ENCODE measurements around the gene CHST5.
"Not testable (repeated sequence)": the region's sequence is repeated elsewhere in the genome, so short reads cannot be mapped to it uniquely, and the experiment has no call there.

CHST5 gene

DNA sequence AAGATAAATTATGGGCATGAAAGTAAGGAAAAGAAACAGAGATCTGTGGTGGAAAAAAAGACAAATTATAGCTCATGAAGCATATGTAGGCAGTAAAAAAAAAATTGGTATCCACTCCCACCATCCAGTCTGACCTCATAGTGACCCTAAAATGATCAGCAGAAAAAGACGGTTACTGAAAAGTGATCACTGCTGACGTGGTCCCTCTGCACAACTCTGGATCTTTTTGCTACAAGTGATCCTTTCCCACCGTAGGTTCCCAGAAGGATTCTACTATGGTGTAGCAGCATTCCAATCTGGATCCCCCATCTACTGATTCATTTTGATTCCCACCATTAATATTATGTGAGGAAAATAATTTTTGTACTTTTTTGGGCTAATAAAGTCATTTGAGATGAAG, 29.8 kb downstream of the CHST5 start:
- no peak for DNase-seq (ENCODE audit: low spot score)

DNA sequence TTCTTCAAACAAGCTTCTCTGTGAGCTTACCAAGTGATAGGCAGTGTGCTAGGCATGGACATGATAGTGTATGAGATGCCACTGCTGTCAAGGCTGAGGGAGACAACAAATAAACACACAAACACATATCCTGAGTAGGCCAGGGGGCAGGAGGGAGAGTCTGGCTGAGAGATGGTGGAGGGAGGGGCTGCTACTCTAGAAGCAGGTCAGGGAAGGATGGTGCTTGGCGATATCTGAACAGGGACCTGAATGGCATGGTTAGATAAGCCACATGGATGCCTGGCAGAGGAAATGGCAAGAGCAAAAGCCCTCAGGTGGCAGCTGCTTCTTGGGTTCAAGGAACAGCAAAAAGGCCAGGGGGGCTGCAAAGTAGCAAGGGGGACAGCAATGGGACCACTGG, 32.1 kb downstream of the CHST5 start:
- no peak for DNase-seq (ENCODE audit: low spot score)

DNA sequence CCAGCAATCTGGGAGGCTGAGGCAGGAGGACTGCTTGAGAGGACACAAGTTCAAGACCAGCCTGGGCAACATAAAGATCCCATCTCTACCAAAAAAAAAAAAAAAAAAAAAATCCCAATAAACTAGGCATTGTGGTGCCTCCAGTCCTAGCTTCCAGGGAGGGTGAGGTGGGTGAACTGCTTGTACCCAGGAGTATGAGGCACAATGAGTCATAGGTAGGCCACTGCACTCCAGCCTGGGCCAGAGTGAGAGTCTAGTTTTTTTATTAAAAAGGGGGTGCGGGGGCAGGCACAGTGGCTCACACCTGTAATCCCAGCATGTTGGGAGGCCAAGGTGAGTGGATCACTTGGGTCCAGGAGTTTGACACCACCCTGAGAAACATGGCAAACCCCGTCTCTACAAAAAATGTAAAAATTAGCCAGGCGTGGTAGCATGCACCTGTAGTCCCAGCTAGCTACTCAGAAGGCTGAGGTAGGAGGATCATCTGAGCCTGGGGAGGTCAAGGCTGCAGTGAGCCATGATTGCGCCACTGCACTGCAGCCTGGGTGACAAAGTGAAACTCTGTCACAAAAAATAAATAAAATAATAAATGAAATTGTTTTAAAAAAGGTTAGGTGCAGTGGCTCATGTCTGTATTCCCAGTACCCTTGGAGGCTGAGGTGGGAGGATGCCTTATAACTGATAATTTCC, 32.8 kb downstream of the CHST5 start:
- DNase-seq (ENCODE audit: low spot score): no peak

DNA sequence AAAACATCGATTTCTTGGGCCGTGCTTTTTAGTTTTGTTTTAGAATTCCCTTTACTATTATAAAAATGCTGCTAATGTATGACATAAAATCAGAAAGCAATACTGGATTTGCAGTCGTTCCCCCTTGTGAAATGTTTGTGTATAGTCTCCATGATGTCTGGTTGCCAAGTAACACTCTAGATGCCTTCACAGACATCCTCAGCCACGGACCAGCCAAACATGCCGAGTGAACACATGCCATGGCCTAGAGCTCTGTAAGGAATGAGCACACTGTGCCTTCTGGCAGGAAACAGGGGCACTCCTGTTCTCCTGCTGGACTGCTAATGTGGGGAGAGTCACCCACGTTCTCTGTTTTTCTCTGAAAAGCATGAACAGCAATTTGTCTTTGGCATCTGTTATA, 34.1 kb downstream of the CHST5 start:
- DNase-seq (ENCODE audit: low spot score): not testable (repeated sequence)

DNA sequence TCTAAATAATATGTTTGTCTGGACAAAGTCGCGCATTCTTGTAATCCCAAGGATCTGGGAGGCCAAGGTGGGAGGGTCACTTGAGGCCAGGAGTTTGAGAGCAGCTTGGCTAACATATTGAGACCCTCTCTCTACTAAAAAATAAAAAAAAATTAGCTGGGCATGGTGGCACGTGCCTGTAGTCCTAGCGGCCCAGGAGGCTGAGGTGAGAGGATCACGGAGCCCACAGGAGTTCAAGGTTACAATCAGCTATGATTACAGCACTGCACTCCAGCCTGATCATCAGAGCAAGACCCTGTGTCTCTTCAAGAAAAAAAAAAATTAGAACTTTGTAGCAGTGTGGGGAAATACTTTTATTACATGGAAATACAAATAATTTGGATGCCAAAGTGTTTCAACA, 34.5 kb downstream of the CHST5 start:
- no peak for DNase-seq (ENCODE audit: low spot score)

DNA sequence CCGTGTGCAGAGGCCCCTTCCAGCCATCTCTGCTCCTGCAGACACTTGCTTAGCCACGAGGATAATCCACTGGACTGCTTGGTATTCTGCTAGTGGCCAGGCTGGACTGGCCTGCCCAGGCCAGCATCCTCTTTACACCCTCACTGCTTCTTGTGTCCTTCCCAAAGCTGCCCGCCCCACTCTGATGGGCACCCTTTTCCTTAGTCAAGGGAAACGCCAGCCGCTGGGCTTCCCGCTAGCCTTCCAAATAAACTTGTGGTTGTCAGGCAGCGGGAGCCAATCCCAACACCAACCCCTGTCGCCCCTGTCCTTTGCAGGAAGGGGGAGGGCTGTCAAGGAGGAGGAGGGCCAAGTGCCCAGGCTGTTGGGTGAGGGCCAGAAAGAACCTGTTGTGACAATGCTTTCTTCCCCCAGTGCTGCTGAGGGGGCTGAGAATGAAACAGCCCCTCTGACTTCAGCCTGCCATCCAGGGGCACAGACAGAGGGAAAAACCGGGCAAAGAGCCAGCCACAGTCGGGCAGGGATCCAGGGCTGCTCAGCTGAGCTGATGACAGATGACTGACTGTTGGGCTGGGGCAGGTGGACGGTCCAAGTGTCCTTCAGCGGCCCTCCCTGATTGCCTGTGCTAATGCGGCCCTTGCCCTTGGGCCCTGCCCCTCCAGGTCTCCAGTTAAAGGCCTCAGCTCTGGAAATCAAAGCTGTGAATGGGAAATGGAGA, 37.1 kb downstream of the CHST5 start:
- DNase-seq (ENCODE audit: low spot score): not testable (repeated sequence)

DNA sequence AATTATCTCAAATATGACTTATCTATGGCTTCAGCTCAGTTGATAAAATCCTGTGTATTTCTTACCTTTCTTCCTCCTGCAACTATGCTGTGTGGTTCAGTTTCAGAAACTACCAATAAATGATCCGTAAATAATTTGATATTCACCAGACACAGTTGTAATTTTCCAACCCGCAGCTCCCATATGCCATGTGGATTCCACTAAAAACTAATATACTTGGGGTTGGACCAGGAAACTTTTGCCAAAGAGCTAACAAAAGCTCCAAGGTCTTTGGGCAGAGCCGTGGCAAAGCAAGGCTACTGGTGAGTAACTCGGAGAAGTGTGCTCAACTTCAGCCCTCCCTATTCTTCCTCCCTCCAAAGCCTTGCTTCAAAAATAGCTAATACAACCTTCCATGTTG, 38.4 kb downstream of the CHST5 start:
- no peak for DNase-seq (ENCODE audit: low spot score)

DNA sequence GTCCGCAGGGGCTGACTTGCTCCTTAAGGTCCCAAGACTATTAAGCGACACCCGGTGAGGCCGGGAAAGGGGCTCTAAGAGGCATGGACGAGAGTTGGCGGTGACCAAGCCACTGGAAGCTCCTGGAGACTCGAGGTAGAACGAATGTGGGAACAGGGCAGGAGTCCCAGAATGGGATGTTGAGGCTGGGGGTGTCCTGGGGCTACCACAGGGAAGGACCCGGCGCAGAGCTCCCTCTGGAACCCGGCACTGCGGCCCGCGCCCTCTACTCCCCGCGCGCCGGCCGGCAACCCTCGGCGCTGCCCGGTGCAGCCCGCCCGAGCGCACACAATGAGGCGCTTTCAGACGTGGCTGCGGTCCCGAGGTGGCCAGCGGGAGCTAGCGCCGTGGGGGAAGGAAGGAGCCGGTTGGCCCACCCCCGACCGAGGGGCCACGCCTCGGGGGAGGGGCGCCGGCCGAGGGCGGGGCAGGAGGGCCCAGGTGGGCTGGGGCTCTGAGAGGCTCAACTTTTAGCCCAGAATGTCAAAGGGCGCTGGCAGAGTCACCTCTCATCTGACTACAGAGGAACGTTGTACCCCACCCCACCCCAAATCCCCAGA, 40.7 kb downstream of the CHST5 start, which contains the start of gene CHST6:
TSS of gene CHST6 (minus strand) at position 366 of the 599 bp plus-strand sequence. CDS start 15,613 bp downstream, outside the sequence.
- no peak for DNase-seq (ENCODE audit: low spot score)

DNA sequence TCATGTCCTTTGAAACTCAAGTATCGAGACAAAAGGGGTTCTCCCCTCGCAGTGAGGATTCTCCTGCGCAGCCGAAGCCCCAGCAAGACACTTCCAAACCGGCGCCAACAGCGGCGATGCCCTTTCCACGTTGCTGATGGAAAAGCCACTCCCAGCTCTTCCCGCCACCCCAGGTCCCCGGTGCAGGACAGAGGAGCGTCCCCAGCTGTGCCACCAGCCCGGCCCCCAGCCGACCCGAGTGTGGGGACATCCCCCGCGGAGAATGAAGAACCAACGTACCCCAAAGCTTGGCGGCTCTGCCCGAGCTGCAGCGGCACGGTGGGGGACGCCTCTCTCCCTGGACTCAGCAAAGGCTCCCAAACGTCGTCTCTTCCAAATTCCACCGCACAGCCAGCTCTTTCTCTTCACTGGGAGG, 41.2 kb downstream of the CHST5 start:
- no peak for DNase-seq (ENCODE audit: low spot score)

DNA sequence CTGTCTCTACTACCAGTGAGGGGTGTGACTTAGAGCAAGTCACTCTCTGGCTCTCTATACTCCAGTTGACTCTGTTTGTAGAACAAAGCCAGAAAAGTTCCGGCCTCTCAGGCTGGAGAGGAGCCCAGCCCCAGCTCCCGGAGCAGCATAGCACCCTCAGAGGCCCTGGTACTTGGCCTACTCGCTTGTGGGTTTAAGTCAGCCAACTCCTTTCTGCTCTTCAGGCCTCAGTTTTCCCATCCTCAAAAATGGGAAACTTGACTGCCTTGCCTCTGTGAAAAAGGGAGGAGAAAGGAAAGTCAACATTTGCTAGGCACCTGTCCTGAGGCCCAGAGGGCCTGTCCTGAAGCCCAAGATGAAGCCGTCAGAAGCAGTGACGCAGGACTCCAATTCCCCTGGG, 41.7 kb downstream of the CHST5 start:
- no peak for DNase-seq (ENCODE audit: low spot score)

DNA sequence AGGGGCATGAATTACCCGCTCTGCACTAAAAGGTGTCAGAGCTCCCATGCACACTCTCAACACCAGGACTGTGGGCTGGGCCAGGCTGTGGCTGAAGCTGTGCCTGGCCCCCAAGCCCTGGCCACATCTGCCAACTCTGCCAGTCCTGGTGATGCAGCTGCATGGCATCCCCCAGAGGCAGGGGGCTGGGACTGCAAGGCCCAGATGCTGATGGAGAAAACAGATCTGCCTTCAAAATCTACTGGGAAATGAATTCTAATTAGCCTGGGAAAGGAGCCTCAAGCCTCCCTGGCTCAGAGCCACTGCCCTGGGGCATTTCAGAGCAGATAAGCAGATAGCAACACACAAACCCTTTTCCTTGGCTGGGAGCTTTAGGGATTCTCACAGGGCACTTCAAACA, 44.0 kb downstream of the CHST5 start:
- DNase-seq (ENCODE audit: low spot score): peak; percentile 45

DNA sequence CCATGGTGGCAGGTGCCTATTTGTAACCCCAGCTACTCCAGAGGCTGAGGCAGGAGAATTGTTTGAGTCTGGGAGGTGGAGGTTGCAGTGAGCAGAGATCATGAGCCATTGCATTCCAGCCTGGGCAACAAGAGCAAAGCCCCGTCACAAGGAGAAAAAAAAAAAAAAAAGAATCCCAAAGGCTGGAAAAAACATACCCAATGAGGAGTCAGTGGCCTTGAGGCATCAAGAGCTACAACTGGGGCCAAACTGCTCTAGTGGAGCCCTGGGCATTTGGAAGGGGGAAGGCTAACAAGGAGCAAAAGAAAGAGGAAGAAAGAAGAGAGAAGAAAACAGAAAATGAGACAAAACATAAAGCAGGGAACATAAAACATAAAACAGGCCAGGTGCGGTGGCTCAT, 47.6 kb downstream of the CHST5 start:
- DNase-seq (ENCODE audit: low spot score): no peak

DNA sequence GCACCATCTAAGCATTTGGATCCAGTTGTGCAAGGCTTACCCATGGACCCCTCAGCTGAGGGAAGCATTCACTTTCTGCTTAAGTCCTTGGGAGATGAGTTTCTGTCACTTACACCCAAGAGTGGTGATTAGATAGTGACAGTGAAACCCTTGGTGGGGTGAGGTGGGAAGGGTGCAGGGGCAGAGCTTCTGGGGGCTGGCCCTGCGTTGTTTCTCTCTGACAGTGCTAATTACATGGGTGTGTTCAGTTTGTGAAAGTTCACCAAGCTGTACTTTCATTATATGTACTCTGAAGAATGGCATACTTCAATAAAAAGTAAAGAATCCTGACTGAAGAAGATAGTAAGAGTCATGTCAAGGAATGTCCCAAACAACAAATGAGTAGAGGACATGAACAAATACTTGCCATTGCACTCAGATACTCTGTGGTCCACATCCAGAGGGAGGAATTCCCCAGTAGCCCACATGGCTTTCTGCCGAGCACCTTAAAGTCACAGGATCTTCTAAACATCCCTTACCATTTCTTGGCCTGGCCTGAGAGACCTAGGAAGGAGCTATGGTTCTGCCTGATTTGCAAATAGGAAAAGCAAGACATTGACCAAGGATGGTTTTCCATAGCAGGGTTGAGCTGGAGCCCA, 49.1 kb downstream of the CHST5 start:
- no peak for DNase-seq (ENCODE audit: low spot score)

DNA sequence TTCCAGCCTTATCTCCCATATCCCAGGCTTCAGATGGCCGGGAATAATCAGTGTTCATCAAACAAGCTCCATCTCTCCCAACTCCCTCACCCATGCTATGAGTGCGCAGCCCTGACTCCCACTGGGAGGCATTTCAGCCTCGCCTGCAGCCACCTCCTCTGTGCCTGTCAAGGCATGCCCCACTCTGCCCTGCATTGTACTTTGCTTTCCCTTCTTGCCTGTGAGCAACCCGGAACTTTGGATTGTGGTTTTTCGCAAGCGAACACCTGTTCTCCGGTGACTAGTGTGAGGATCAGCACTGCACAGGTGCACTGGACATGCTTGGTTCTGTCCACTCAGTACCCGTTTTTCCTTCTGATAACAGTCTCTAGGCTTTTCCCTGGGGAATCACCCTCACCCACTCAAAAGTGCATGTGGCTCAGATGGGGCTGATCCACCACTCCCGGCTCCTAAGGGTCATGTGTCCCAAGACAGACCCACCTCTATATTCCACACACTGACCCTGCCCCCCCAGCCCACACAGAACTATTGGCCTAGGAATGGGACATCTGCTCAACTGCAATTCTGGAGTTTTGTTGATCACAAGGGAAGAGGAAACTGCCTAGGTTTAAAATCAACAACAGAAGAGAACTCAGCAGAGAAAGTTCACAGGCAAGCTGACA, 49.8 kb downstream of the CHST5 start:
- peak; percentile 56 for DNase-seq (ENCODE audit: low spot score)

DNA sequence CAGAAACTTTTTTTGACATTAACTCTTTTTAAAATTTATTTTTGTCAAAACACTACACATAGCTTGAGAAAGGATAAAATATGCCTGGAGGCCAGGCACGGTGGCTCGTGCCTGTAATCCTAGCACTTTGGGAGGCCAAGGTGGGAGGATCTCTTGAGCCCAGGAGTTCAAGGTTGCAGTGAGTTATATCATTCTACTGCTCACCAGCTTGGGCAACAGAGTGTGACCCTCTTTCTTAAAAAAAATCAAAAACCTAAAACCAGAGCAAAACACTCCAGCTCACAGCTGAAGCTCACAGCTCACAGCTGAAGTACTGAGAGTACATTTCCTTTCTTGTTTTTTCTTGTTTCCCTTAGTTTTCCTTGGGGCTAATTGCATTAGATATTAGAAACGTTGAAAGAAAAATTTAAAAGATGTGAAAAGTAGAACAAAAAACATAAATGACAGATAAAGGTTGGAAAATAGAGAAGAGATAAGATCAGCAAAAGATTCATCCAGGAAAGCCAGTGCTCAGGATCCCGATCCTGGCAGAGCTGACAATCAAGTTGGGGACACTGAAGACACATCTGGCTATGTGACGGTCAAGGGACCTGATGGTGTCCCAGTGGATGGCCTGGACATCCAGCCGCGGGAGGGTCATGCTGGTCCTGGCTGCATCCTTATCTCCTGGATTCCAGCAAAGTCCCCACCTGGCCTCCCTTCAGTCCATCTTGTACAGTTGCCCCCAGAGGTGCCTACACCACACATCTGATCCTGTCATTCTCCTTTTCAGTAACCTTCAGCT, 50.5 kb downstream of the CHST5 start:
- no peak for DNase-seq (ENCODE audit: low spot score)

DNA sequence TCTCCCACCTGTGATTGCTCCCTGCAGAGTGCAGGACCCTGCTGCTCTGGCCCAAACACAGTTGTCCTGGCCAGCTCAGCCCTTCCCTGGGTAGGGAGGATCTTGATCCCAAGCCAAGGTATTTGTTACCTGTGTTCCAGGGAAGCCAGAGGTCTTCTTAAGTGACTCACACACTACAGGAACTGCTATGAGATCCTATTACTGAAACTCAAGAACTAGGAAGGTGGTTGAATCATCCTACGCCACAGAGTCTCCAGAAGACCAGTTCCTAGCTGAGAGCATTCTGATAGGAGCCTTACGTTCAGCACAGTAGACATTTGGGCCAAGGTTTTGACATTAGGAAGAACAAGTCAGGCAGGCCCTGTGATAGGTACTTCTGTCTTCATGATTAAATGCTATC, 52.7 kb downstream of the CHST5 start:
- DNase-seq (ENCODE audit: low spot score): peak; percentile 86

DNA sequence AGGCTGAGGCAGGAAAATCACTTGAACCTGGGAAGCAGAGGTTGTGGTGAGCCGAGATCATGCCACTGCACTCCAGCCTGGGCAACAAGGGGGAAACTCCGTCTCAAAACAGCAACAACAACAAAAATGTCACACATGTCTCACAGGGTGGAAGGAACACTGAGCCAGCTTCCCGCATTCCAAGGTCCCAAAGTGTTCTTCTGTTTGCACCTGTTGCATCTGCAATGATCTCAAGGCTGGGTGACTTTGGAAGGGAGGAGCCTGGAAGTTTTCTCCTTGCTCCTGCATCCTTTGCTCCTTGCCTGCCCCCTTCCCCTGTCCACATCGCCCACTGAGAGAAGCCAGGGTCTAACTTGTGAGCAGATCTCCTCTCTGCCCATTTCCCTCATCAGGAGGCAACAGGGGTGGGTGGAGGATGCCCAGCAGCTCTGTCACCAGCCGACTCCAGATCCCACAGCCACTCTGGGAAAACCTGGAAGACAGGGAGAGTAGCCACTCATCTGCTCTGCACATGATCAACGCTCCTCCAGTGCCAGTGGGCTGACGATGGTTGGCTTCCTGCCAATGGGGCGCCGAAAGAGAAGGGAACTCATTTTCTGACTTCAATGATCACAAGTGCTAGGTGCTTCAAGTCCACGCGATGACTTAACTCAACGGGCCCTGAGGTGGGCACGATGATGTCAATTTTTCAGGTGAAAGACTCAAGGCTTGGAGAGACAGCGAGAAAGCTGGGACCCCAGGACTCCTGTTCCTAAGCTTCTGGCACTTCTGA, 53.3 kb downstream of the CHST5 start:
- DNase-seq (ENCODE audit: low spot score): no peak

DNA sequence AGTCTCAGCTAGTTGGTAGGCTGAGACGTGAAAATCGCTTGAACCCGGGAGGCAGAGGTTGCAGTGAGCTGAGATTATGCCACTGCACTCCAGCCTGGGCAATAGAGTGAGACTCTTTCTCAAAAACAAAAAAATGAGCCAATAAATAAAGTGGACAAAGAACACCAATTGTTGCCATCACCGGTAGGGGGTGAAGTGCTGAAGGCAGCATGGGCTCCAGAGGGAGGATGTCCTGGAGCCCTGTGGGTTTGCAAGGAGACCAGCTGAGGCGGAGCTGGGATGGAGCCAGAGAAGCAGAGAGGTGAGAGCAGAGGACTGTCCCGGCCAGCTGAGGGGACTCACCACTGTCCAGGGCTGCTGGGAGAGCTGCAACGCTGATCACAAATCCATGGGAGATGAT, 54.4 kb downstream of the CHST5 start:
- no peak for DNase-seq (ENCODE audit: low spot score)

DNA sequence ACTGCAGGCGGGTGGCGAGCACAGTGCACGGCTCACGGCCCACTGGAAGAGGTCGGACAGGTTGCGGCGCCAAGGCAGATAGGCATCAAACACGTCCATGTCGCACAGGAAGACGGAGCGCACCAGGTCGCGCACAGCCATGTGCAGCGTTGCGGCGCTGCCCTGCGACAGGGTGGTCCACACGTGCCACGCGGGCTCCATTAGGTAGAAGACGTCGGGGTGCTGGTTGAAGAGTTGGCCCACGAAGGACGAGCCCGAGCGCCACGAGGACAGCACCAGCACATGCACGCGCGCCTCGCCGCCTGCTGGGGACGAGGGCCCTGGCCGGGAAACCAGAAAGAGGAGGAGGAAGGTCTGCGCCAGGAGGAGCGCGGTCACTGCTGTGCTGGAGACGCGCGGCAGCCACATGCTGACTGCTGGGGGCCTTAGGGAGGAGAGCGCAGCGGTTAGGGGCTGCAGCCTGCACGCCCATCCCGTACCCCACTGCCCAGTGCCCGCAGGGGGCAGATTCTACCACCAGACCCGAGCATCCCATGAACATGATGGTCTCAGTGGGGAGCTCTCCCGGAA, 56.4 kb downstream of the CHST5 start:
- DNase-seq (ENCODE audit: low spot score): no peak

Measured in LoVo (cell line).